ENCODE results near the gene FAM219B. TPM values are rescaled to one million over a fixed set of nuclear protein-coding genes. Genes with fewer than 3 reads are reported as not detected.

The FAM219B gene
- total RNA-seq, 1 experiment from 2014 or later, result 99.6 TPM

DNA sequence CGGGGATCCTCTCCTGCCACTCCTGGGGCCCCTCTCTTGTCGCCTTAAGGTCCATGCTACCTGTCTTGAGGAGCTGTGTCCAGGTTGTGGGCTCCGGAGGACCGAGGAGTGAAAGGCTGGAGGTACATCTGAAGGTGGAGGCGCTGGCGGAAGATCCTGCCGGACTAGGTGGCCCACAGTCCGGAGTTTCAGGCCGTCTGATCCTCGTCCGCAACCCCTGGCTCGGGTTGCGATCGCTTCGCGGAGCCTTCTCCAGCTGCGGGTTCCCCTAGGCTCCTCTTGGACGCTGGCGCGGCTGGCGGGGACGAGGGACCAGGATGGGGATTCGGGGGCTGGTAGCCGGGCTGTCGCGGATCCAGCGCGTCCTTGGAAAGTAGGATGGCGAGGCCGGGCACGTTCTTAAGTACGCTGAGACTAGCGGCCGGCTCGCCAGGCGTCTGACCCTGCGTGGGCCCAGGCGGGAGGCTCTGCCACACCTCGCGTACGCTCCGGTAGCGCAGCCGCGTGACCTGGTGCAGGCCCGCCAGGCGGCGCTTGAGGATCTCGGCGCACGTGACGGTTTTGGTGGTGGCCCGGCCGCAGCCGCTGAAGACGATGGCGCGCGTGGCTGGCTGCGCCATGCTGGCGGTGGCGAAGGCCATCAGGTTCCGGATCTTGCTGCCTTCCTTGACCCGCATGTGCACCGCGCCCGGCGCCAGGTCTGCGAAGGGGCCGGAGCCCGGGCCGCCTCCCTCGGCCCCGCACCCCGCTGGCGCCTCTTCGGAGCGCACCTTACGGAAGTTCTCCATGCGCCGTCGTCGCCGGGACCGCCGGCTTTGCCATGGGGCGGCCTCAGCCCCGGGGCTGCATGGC, 49.4 kb upstream of the FAM219B start (continued):
- TF ChIP-seq, protein P1, sequence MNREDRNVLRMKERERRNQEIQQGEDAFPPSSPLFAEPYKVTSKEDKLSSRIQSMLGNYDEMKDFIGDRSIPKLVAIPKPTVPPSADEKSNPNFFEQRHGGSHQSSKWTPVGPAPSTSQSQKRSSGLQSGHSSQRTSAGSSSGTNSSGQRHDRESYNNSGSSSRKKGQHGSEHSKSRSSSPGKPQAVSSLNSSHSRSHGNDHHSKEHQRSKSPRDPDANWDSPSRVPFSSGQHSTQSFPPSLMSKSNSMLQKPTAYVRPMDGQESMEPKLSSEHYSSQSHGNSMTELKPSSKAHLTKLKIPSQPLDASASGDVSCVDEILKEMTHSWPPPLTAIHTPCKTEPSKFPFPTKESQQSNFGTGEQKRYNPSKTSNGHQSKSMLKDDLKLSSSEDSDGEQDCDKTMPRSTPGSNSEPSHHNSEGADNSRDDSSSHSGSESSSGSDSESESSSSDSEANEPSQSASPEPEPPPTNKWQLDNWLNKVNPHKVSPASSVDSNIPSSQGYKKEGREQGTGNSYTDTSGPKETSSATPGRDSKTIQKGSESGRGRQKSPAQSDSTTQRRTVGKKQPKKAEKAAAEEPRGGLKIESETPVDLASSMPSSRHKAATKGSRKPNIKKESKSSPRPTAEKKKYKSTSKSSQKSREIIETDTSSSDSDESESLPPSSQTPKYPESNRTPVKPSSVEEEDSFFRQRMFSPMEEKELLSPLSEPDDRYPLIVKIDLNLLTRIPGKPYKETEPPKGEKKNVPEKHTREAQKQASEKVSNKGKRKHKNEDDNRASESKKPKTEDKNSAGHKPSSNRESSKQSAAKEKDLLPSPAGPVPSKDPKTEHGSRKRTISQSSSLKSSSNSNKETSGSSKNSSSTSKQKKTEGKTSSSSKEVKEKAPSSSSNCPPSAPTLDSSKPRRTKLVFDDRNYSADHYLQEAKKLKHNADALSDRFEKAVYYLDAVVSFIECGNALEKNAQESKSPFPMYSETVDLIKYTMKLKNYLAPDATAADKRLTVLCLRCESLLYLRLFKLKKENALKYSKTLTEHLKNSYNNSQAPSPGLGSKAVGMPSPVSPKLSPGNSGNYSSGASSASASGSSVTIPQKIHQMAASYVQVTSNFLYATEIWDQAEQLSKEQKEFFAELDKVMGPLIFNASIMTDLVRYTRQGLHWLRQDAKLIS (CRISPR knock-in tag; IDR thresholded peaks at IDR 0.05; ENCODE audit: borderline replicate concordance), result peak; percentile 96; the same call in 1 of the 2 replicates
- TF ChIP-seq TEAD4 (CRISPR knock-in tag; IDR thresholded peaks at IDR 0.05), result peak; percentile 72; the same call in 1 of the 2 replicates
- TF ChIP-seq SMAD4 (CRISPR knock-in tag; IDR thresholded peaks at IDR 0.05), result peak; percentile 93
- peak; percentile 92 for TF ChIP-seq IRF2 (CRISPR knock-in tag; IDR thresholded peaks at IDR 0.05; ENCODE audit: borderline replicate concordance, low read depth)
- TF ChIP-seq HMGA2 (CRISPR knock-in tag; IDR thresholded peaks at IDR 0.05), result no peak
- peak; percentile 61; the same call in 1 of the 2 replicates for TF ChIP-seq TEAD1 (CRISPR knock-in tag; IDR thresholded peaks at IDR 0.05)
- TF ChIP-seq, protein P2, sequence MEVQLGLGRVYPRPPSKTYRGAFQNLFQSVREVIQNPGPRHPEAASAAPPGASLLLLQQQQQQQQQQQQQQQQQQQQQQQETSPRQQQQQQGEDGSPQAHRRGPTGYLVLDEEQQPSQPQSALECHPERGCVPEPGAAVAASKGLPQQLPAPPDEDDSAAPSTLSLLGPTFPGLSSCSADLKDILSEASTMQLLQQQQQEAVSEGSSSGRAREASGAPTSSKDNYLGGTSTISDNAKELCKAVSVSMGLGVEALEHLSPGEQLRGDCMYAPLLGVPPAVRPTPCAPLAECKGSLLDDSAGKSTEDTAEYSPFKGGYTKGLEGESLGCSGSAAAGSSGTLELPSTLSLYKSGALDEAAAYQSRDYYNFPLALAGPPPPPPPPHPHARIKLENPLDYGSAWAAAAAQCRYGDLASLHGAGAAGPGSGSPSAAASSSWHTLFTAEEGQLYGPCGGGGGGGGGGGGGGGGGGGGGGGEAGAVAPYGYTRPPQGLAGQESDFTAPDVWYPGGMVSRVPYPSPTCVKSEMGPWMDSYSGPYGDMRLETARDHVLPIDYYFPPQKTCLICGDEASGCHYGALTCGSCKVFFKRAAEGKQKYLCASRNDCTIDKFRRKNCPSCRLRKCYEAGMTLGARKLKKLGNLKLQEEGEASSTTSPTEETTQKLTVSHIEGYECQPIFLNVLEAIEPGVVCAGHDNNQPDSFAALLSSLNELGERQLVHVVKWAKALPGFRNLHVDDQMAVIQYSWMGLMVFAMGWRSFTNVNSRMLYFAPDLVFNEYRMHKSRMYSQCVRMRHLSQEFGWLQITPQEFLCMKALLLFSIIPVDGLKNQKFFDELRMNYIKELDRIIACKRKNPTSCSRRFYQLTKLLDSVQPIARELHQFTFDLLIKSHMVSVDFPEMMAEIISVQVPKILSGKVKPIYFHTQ (CRISPR knock-in tag; IDR thresholded peaks at IDR 0.05), result no peak
- TF ChIP-seq RORB (CRISPR knock-in tag; IDR thresholded peaks at IDR 0.05), result no peak
- no peak for TF ChIP-seq GRHL2 (CRISPR knock-in tag; IDR thresholded peaks at IDR 0.05; ENCODE audit: insufficient replicate concordance, severe bottlenecking)
- peak; percentile 98 for TF ChIP-seq TCF7 (CRISPR knock-in tag; IDR thresholded peaks at IDR 0.05; ENCODE audit: low read depth)
- TF ChIP-seq, protein P3, sequence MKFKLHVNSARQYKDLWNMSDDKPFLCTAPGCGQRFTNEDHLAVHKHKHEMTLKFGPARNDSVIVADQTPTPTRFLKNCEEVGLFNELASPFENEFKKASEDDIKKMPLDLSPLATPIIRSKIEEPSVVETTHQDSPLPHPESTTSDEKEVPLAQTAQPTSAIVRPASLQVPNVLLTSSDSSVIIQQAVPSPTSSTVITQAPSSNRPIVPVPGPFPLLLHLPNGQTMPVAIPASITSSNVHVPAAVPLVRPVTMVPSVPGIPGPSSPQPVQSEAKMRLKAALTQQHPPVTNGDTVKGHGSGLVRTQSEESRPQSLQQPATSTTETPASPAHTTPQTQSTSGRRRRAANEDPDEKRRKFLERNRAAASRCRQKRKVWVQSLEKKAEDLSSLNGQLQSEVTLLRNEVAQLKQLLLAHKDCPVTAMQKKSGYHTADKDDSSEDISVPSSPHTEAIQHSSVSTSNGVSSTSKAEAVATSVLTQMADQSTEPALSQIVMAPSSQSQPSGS (CRISPR knock-in tag; IDR thresholded peaks at IDR 0.05; ENCODE audit: borderline replicate concordance, low read depth), result peak; percentile 94
- peak; percentile 97 for TF ChIP-seq FOXK1 (CRISPR knock-in tag; IDR thresholded peaks at IDR 0.05)

DNA sequence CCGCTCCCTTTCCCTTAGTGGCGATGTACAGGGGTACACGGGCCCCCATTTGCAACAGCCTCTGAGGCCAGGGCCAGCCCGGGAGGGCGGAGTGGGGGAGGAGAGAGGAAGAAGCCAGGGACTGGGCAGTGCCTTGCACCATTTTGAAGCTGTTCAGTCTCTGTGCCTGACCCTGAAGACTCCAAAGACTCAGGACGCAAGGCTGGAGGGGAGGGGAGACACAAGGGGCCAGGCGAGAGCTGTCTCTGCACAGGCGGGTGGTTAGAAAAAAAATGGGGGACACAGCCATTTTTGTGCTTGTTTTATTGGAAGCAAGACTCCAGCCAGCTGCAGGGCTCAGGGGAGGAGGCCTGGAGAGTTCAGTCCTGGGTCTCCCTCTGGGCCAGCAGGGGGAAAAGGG, 48.4 kb upstream of the FAM219B start:
- DNase-seq (ENCODE audit: low spot score) (no peak), ATAC-seq (no peak)
- ChIA-PET CTCF (interaction anchor here (1.0 to 4.0 kb wide), 8 partner anchors 11 to 413 kb away, joined by 3 to 24 read pairs (median 3); no protein-coding TSS in a partner anchor), POLR2A (no interaction called here)
- peaks cover 49% of the 10 kb centered on the region for H3K4me1 Mint-ChIP-seq
- H3K4me3 Mint-ChIP-seq, result peak overlapping the region; percentile 86
- no peaks in the 10 kb centered on the region for H3K9me3 Mint-ChIP-seq
- H3K27ac Mint-ChIP-seq, result no peak overlapping the region
- H3K36me3 Mint-ChIP-seq, result no peaks in the 10 kb centered on the region
- peaks cover 40% of the 10 kb centered on the region for H3K27me3 Mint-ChIP-seq (ENCODE audit: low read depth)
- TF ChIP-seq NFATC4 (CRISPR knock-in tag; IDR thresholded peaks at IDR 0.05) (no peak), HMGA2 (CRISPR knock-in tag; IDR thresholded peaks at IDR 0.05) (no peak), ZNF263 (CRISPR knock-in tag; IDR thresholded peaks at IDR 0.05; ENCODE audit: low read depth) (no peak), PRRX2 (CRISPR knock-in tag; IDR thresholded peaks at IDR 0.05) (no peak), IRF2 (CRISPR knock-in tag; IDR thresholded peaks at IDR 0.05; ENCODE audit: borderline replicate concordance, low read depth) (no peak)
- TF ChIP-seq, protein P4, sequence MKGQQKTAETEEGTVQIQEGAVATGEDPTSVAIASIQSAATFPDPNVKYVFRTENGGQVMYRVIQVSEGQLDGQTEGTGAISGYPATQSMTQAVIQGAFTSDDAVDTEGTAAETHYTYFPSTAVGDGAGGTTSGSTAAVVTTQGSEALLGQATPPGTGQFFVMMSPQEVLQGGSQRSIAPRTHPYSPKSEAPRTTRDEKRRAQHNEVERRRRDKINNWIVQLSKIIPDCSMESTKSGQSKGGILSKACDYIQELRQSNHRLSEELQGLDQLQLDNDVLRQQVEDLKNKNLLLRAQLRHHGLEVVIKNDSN (CRISPR knock-in tag; IDR thresholded peaks at IDR 0.05), result no peak
- TF ChIP-seq, protein P5, sequence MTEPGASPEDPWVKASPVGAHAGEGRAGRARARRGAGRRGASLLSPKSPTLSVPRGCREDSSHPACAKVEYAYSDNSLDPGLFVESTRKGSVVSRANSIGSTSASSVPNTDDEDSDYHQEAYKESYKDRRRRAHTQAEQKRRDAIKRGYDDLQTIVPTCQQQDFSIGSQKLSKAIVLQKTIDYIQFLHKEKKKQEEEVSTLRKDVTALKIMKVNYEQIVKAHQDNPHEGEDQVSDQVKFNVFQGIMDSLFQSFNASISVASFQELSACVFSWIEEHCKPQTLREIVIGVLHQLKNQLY (CRISPR knock-in tag; IDR thresholded peaks at IDR 0.05), result no peak
- TF ChIP-seq, protein P6, sequence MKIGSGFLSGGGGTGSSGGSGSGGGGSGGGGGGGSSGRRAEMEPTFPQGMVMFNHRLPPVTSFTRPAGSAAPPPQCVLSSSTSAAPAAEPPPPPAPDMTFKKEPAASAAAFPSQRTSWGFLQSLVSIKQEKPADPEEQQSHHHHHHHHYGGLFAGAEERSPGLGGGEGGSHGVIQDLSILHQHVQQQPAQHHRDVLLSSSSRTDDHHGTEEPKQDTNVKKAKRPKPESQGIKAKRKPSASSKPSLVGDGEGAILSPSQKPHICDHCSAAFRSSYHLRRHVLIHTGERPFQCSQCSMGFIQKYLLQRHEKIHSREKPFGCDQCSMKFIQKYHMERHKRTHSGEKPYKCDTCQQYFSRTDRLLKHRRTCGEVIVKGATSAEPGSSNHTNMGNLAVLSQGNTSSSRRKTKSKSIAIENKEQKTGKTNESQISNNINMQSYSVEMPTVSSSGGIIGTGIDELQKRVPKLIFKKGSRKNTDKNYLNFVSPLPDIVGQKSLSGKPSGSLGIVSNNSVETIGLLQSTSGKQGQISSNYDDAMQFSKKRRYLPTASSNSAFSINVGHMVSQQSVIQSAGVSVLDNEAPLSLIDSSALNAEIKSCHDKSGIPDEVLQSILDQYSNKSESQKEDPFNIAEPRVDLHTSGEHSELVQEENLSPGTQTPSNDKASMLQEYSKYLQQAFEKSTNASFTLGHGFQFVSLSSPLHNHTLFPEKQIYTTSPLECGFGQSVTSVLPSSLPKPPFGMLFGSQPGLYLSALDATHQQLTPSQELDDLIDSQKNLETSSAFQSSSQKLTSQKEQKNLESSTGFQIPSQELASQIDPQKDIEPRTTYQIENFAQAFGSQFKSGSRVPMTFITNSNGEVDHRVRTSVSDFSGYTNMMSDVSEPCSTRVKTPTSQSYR (CRISPR knock-in tag; IDR thresholded peaks at IDR 0.05), result no peak
- TF ChIP-seq, protein P7, sequence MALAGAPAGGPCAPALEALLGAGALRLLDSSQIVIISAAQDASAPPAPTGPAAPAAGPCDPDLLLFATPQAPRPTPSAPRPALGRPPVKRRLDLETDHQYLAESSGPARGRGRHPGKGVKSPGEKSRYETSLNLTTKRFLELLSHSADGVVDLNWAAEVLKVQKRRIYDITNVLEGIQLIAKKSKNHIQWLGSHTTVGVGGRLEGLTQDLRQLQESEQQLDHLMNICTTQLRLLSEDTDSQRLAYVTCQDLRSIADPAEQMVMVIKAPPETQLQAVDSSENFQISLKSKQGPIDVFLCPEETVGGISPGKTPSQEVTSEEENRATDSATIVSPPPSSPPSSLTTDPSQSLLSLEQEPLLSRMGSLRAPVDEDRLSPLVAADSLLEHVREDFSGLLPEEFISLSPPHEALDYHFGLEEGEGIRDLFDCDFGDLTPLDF (CRISPR knock-in tag; IDR thresholded peaks at IDR 0.05), result no peak
- TF ChIP-seq, protein P8, sequence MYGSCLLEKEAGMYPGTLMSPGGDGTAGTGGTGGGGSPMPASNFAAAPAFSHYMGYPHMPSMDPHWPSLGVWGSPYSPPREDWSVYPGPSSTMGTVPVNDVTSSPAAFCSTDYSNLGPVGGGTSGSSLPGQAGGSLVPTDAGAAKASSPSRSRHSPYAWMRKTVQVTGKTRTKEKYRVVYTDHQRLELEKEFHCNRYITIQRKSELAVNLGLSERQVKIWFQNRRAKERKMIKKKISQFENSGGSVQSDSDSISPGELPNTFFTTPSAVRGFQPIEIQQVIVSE (CRISPR knock-in tag; IDR thresholded peaks at IDR 0.05; ENCODE audit: borderline replicate concordance), result no peak
